ENCODE data around the gene NFASC.

NFASC gene

DNA sequence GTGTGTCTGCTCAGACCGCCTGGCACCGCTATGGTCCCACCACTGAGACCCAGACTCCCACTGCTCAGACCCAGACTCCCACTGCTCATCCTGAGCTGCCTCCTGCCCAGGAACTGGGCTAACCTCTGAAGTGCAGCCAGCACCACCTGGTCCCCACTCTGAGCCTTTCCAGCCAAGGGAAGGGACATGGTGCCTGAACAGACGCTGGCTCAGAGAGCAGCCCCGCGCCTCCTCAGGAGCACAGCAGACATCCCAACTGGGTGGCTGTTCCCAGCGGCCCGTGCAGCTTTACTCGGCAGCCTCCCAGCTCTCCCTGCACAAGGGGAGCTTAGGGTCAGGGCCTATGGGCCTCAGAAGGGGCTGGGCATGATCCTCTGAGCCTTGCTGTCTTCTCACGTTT lies 144.6 kb downstream of the NFASC start:
- no peak for DNase-seq (ENCODE audit: low spot score)
- TF ChIP-seq, protein P1, sequence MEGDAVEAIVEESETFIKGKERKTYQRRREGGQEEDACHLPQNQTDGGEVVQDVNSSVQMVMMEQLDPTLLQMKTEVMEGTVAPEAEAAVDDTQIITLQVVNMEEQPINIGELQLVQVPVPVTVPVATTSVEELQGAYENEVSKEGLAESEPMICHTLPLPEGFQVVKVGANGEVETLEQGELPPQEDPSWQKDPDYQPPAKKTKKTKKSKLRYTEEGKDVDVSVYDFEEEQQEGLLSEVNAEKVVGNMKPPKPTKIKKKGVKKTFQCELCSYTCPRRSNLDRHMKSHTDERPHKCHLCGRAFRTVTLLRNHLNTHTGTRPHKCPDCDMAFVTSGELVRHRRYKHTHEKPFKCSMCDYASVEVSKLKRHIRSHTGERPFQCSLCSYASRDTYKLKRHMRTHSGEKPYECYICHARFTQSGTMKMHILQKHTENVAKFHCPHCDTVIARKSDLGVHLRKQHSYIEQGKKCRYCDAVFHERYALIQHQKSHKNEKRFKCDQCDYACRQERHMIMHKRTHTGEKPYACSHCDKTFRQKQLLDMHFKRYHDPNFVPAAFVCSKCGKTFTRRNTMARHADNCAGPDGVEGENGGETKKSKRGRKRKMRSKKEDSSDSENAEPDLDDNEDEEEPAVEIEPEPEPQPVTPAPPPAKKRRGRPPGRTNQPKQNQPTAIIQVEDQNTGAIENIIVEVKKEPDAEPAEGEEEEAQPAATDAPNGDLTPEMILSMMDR (IDR thresholded peaks at IDR 0.05; ENCODE audit: extremely low read depth, missing control alignments): no peak

DNA sequence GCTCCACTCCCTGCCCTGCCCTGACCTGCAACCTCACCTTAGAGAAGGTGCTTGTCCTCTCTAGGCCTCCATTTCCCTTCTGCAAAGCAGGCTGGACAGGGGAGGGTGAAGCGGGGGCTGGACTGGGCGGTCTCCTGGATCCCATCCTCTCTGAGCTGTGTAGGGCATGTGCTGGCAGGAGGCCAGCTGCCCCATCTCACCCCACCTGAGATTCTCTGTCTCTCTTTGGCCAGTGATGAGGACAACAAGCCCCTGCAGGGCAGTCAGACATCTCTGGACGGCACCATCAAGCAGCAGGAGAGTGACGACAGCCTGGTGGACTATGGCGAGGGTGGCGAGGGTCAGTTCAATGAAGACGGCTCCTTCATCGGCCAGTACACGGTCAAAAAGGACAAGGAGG lies 145.4 kb downstream of the NFASC start:
- no peak for DNase-seq (ENCODE audit: low spot score)
- TF ChIP-seq, protein P1 (IDR thresholded peaks at IDR 0.05; ENCODE audit: extremely low read depth, missing control alignments): no peak

DNA sequence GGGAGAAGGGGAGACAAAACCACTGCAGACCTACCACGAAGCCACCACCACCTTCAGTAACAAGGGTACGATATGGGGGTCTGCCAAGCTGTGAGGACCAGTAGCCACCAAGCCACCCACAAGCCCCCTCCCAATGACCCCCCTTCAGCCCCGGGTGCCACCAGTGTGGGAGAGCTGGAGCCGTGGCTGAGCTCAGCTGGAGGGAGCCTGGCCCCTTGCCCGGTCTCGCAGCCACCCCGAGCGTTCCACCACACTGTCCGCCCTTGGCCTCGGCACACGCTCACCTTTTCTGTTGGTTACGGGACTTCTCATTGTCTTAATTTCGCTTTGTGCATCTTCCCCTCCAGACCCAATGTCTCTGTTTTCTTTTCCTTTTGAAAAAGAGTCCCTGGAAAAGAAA lies 145.9 kb downstream of the NFASC start:
- DNase-seq (ENCODE audit: low spot score): no peak
- TF ChIP-seq, protein P1 (IDR thresholded peaks at IDR 0.05; ENCODE audit: extremely low read depth, missing control alignments): no peak

DNA sequence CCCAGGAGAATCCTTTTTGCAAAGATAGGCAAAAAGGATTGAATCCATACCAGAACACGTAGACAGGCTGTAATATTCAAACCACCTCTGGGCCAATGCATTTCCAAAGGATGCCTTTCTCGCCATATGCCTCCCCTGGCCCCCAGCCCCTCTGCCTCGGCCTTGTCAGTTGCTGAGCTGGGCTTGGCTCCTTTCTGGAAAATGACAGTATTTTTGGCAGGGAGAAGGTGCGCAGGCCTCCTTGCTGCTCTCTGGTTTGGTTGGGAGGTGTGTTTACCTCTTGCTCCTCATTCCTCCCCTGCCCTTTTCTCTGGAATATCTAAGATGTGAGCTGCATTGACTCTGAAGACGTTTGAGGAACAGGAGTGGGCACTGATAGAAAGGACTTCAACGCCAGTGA lies 146.3 kb downstream of the NFASC start:
- TF ChIP-seq, protein P1 (IDR thresholded peaks at IDR 0.05; ENCODE audit: extremely low read depth, missing control alignments): no peak
- DNase-seq (ENCODE audit: low spot score): no peak

DNA sequence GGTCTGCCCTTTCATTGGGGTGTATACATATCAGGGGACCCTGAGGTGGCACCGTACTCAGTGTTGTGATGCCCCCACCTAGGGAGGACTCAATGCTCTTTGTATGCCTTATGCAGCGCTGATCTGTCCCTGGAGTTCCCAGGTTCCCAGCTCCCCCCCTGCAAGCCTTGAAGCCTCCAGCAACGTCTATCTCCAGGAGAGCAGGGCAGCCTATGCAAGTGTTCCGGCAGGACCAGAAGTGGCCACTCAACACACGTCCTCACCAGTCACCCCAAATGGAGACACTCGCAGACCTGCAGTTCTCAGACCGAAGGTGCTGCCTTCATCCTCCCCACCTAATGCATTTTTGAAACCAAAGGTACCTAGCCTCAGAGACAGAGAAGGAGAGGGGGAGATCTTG lies 147.1 kb downstream of the NFASC start:
- TF ChIP-seq, protein P1 (IDR thresholded peaks at IDR 0.05; ENCODE audit: extremely low read depth, missing control alignments): no peak
- no peak for DNase-seq (ENCODE audit: low spot score)

DNA sequence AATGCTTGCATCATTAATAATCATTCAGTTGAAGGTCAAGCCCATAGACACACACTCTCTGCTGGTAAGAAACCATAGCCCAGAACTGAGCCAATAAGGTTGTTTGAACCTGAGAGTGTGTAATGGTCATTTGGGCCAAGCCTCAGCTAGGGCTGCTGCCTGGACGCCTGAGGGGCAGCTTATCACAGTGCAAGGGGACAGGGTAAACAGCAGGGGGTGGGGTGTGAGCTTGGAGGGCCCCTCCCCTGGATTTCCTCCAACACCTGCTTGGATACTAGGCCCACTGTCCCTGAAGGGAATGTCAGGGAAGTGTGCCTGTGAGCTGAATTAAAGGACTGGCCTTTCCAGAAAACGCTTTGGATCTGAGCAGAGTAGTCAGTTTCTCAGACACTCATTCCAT lies 147.7 kb downstream of the NFASC start:
- TF ChIP-seq, protein P1 (IDR thresholded peaks at IDR 0.05; ENCODE audit: extremely low read depth, missing control alignments): no peak
- DNase-seq (ENCODE audit: low spot score): no peak

DNA sequence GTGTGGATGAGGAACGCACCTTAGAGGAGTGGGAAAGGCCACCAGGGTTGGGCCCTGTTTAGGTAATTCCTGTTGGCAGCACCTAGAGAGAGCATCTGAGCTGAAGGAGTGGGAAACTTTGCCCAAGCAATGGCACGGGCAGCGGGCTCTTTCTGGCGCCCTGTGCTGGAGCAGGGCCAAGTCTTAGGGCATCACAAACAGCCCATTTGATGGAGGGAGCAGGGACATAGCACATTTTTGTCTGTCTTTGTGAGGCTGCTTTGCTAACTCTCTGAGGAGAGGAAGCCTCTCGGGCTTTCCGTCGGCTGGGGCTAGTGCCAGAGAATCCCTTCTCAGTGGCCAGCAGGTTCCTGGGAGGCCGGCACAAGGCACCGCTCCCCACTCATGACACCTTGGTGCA lies 149.8 kb downstream of the NFASC start:
- no peak for DNase-seq (ENCODE audit: low spot score)
- TF ChIP-seq, protein P1 (IDR thresholded peaks at IDR 0.05; ENCODE audit: extremely low read depth, missing control alignments): no peak

Data from GM20000 (cell line).